Parathyroid adenoma (tissue), 2 donors: Measurements from ENCODE around the gene HLCS.

ENCODE experiments used
- H2AFZ ChIP-seq: fragments of 300-600 bp; sonication (generic); one replicate; pipeline ENCODE4 v1.7.0; 2017; ENCODE audit warnings: antibody characterized with exemption, mild to moderate bottlenecking
- H3K27ac ChIP-seq: fragments of 300-600 bp; sonication (generic); one replicate; pipeline ENCODE4 v1.7.0; 2017
- H3K27me3 ChIP-seq: fragments of 300-600 bp; sonication (generic); one replicate; pipeline ENCODE4 v1.7.0; 2017; ENCODE audit warnings: low read length; ENCODE audit not compliant: control insufficient read depth, insufficient read depth
- H3K36me3 ChIP-seq: fragments of 300-600 bp; sonication (generic); one replicate; pipeline ENCODE4 v1.7.0; 2017; ENCODE audit warnings: low read length; ENCODE audit not compliant: control insufficient read depth, insufficient read depth
- H3K4me1 ChIP-seq: fragments of 300-600 bp; sonication (generic); one replicate; pipeline ENCODE4 v1.7.0; 2017; ENCODE audit warnings: control low read depth
- H3K4me2 ChIP-seq: fragments of 300-600 bp; sonication (generic); one replicate; pipeline ENCODE4 v1.7.0; 2017; ENCODE audit warnings: low read length
- H3K4me3 ChIP-seq: fragments of 300-600 bp; sonication (generic); one replicate; pipeline ENCODE4 v1.7.0; 2017; ENCODE audit warnings: low read depth, low read length
- H3K79me2 ChIP-seq: fragments of 300-600 bp; sonication (generic); one replicate; pipeline ENCODE4 v1.7.0; 2017; ENCODE audit warnings: control low read depth
- H3K9ac ChIP-seq: fragments of 300-600 bp; sonication (generic); one replicate; pipeline ENCODE4 v1.7.0; 2017; ENCODE audit warnings: mild to moderate bottlenecking
- H3K9me3 ChIP-seq: fragments of 300-600 bp; sonication (generic); one replicate; pipeline ENCODE4 v1.7.0; 2017; ENCODE audit warnings: low read length; ENCODE audit not compliant: control insufficient read depth
- CTCF ChIP-seq: fragments of 300-600 bp; sonication (generic); IDR thresholded peaks from one replicate; pipeline ENCODE4 v1.7.0; 2017; ENCODE audit warnings: antibody characterized with exemption, mild to moderate bottlenecking
- donor health status: primary hyperparathyroidism.

Gene HLCS

GRCh38 chr21:36705679-36706481, 260.6 kb downstream of the HLCS start:
- Histone ChIP-seq H2AFZ (no peak overlapping the region), H3K9me3 (no peaks in the 10 kb centered on the region), H3K4me2 (no peak overlapping the region), H3K4me3 (no peak overlapping the region), H3K27ac (no peak overlapping the region), H3K36me3 (no peaks in the 10 kb centered on the region), H3K79me2 (no peaks in the 10 kb centered on the region), H3K9ac (no peak overlapping the region), H3K27me3 (peaks cover 19% of the 10 kb centered on the region), H3K4me1 (no peaks in the 10 kb centered on the region)
- no peak for TF ChIP-seq CTCF

- no peak overlapping the region for H3K27ac ChIP-seq
- TF ChIP-seq CTCF, result no peak
- peaks cover 19% of the 10 kb centered on the region for H3K27me3 ChIP-seq
- no peak overlapping the region for H3K9ac ChIP-seq
- H2AFZ ChIP-seq, result no peak overlapping the region
- no peaks in the 10 kb centered on the region for H3K4me1 ChIP-seq
- H3K79me2 ChIP-seq, result no peaks in the 10 kb centered on the region
- no peaks in the 10 kb centered on the region for H3K9me3 ChIP-seq
- H3K4me3 ChIP-seq, result no peak overlapping the region
- no peaks in the 10 kb centered on the region for H3K36me3 ChIP-seq
- H3K4me2 ChIP-seq, result no peak overlapping the region
These were observed 261.4 kb downstream of the HLCS start for GRCh38 chr21:36704958-36705678.

DNA sequence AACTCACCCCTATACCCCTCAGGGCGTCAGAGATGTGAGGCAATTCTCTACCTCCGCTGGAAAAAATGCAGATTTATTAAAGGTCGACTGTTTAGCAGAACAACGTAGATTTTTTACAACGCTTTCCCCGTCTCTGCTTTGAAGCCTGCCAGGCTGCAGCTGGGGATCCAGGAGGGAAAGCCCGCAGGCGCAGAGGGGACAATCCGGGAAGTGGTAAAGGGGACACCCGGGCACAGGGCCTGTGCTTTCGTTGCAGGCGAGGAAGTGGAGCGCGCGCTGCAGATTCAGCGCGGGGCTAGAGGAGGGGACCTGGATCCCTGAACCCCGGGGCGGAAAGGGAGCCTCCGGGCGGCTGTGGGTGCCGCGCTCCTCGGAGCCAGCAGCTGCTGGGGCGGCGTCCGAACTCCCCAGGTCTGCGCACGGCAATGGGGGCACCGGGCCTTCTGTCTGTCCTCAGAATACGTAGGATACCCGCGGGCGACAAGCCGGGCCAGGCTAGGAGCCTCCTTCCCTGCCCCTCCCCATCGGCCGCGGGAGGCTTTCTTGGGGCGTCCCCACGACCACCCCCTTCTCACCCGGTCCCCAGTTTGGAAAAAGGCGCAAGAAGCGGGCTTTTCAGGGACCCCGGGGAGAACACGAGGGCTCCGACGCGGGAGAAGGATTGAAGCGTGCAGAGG, 262.1 kb downstream of the HLCS start:
- peaks cover 19% of the 10 kb centered on the region for H3K27me3 ChIP-seq
- H3K79me2 ChIP-seq, result no peaks in the 10 kb centered on the region
- no peak overlapping the region for H3K4me3 ChIP-seq
- H3K9ac ChIP-seq, result no peak overlapping the region
- TF ChIP-seq CTCF, result no peak
- no peaks in the 10 kb centered on the region for H3K4me1 ChIP-seq
- no peaks in the 10 kb centered on the region for H3K9me3 ChIP-seq
- no peak overlapping the region for H3K4me2 ChIP-seq
- no peak overlapping the region for H3K27ac ChIP-seq
- no peaks in the 10 kb centered on the region for H3K36me3 ChIP-seq
- H2AFZ ChIP-seq, result no peak overlapping the region

DNA sequence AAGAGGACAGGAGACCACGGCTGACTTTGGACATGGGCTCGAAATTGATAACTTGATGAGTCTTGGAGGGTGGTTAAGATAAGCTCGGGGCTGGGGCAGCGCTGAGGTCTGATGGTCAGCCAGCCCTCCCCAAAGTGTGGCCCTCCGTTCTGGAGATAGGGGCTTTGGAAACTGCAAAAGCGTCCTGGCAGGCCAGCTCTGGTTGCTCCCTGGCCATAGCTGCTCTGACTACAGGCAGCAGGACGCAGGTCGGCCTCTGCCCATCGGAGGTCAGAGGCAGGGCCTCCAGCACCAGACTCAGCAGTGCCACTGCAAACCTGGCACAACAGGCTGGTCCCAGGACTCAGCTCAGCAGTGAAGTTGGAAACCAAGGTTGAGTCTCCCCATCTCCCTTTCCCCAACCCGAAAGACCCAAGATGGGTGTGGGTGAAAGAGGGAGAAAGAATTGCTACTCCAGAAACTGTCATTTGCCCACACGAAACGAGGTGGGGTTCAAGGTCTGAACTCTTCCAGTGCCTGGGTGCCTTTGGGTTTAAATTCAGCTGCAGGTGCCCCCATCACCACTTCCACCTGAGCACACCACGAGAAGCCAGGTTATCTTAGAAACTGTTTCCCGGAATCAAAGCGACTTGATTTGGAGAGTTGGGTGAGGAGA, 262.7 kb downstream of the HLCS start:
- Histone ChIP-seq H3K36me3 (no peaks in the 10 kb centered on the region), H3K4me2 (no peak overlapping the region), H3K27me3 (peaks cover 19% of the 10 kb centered on the region), H3K27ac (no peak overlapping the region), H2AFZ (no peak overlapping the region), H3K4me1 (no peaks in the 10 kb centered on the region), H3K9ac (no peak overlapping the region), H3K79me2 (no peaks in the 10 kb centered on the region), H3K9me3 (no peaks in the 10 kb centered on the region), H3K4me3 (no peak overlapping the region)
- no peak for TF ChIP-seq CTCF
